Measurements from ENCODE around the gene CNTNAP3B. TPM values are rescaled to one million over a fixed set of nuclear protein-coding genes. Genes with fewer than 3 reads are reported as not detected.
"Not testable (repeated sequence)": the region's sequence is repeated elsewhere in the genome, so short reads cannot be mapped to it uniquely, and the experiment has no call there.

Gene CNTNAP3B
- total and polyA plus RNA-seq, 2 donors (not counting 3 experiments of a cell fraction or from before 2014, with no cell fraction given): 32.4 to 82.9 TPM

- POLR2A ChIA-PET; FAIRE-seq; BruUV-seq (replicated peaks): not testable (repeated sequence)
Measured at GRCh38 chr9:42033541-42033940, 95.7 kb downstream of the CNTNAP3B start.

GRCh38 chr9:42020639-42021038 lies 108.6 kb downstream of the CNTNAP3B start:
- DNase-seq (ENCODE audit: low read depth, low spot score); POLR2A ChIA-PET; dilution Hi-C loops (cut with MboI; ENCODE audit: extremely low pct_ligation_motif_present, low sequenced_read_pairs): not testable (repeated sequence)

More at GRCh38 chr9:42033541-42033940, 95.7 kb downstream of the CNTNAP3B start:
- H4K20me1 ChIP-seq (replicated peaks; ENCODE audit: control insufficient read depth, extremely low read depth, insufficient read depth, low read length); intact Hi-C loops (cut with micrococcal nuclease); H3K4me2 ChIP-seq (ENCODE audit: insufficient read depth, low read length); H3K9ac ChIP-seq (replicated peaks; ENCODE audit: extremely low read depth, insufficient read depth, low read length); DNase-seq (ENCODE audit: low read depth, low spot score); CTCF ChIA-PET; H3K4me1 ChIP-seq (ENCODE audit: control insufficient read depth, extremely low read depth, insufficient read depth, low read length); H3K27ac ChIP-seq (ENCODE audit: insufficient read depth, low read depth, low read length); H3K4me3 ChIP-seq (replicated peaks in 1 of 3; ENCODE audit: insufficient read depth in 1 of 3, low read depth in 1 of 3, low read length in 3 of 3); dilution Hi-C loops (cut with MboI; ENCODE audit: extremely low pct_ligation_motif_present, low sequenced_read_pairs); H2AFZ ChIP-seq (ENCODE audit: low read depth, low read length); H3K36me3 ChIP-seq (ENCODE audit: control insufficient read depth in 2 of 2, extremely low read depth in 1 of 2, insufficient read depth in 2 of 2, low read length in 2 of 2); H3K27me3 ChIP-seq (ENCODE audit: control insufficient read depth in 2 of 2, insufficient read depth in 2 of 2, low read length in 2 of 2); H3K9me1 ChIP-seq (replicated peaks; ENCODE audit: control insufficient read depth, extremely low read depth, insufficient read depth, low read length); H3K79me2 ChIP-seq (ENCODE audit: control insufficient read depth, insufficient read depth, low read length); H3K9me3 ChIP-seq (replicated peaks; ENCODE audit: control insufficient read depth, insufficient read depth, low read length): not testable (repeated sequence)

GRCh38 chr9:42018220-42018922 lies 110.9 kb downstream of the CNTNAP3B start:
- H2AFZ ChIP-seq (ENCODE audit: low read depth, low read length); intact Hi-C loops (cut with micrococcal nuclease); H3K79me2 ChIP-seq (ENCODE audit: control insufficient read depth, insufficient read depth, low read length); H3K9me1 ChIP-seq (replicated peaks; ENCODE audit: control insufficient read depth, extremely low read depth, insufficient read depth, low read length); H3K4me1 ChIP-seq (ENCODE audit: control insufficient read depth, extremely low read depth, insufficient read depth, low read length); H3K4me3 ChIP-seq (replicated peaks in 1 of 3; ENCODE audit: insufficient read depth in 1 of 3, low read depth in 1 of 3, low read length in 3 of 3); H3K36me3 ChIP-seq (ENCODE audit: control insufficient read depth in 2 of 2, extremely low read depth in 1 of 2, insufficient read depth in 2 of 2, low read length in 2 of 2); H3K9me3 ChIP-seq (replicated peaks; ENCODE audit: control insufficient read depth, insufficient read depth, low read length); POLR2A ChIA-PET; H3K27me3 ChIP-seq (ENCODE audit: control insufficient read depth in 2 of 2, insufficient read depth in 2 of 2, low read length in 2 of 2); CTCF ChIA-PET; dilution Hi-C loops (cut with MboI; ENCODE audit: extremely low pct_ligation_motif_present, low sequenced_read_pairs); H3K9ac ChIP-seq (replicated peaks; ENCODE audit: extremely low read depth, insufficient read depth, low read length); H4K20me1 ChIP-seq (replicated peaks; ENCODE audit: control insufficient read depth, extremely low read depth, insufficient read depth, low read length): not testable (repeated sequence)
- FAIRE-seq: peak; percentile 86
- H3K27ac ChIP-seq (ENCODE audit: insufficient read depth, low read depth, low read length): peak overlapping the region; percentile 53
- TSS peak; percentile 96 for BruUV-seq (replicated peaks)
- DNase-seq (ENCODE audit: low read depth, low spot score): peak; percentile 71
- H3K4me2 ChIP-seq (ENCODE audit: insufficient read depth, low read length): peak overlapping the region; percentile 16

More at GRCh38 chr9:42020639-42021038, 108.6 kb downstream of the CNTNAP3B start:
- BruUV-seq (replicated peaks); intact Hi-C loops (cut with micrococcal nuclease); H3K79me2 ChIP-seq (ENCODE audit: control insufficient read depth, insufficient read depth, low read length); H3K9me3 ChIP-seq (replicated peaks; ENCODE audit: control insufficient read depth, insufficient read depth, low read length); H3K4me2 ChIP-seq (ENCODE audit: insufficient read depth, low read length); H3K9ac ChIP-seq (replicated peaks; ENCODE audit: extremely low read depth, insufficient read depth, low read length); H3K4me3 ChIP-seq (replicated peaks in 1 of 3; ENCODE audit: insufficient read depth in 1 of 3, low read depth in 1 of 3, low read length in 3 of 3); H2AFZ ChIP-seq (ENCODE audit: low read depth, low read length); CTCF ChIA-PET; H3K36me3 ChIP-seq (ENCODE audit: control insufficient read depth in 2 of 2, extremely low read depth in 1 of 2, insufficient read depth in 2 of 2, low read length in 2 of 2); H3K4me1 ChIP-seq (ENCODE audit: control insufficient read depth, extremely low read depth, insufficient read depth, low read length); H4K20me1 ChIP-seq (replicated peaks; ENCODE audit: control insufficient read depth, extremely low read depth, insufficient read depth, low read length); H3K27ac ChIP-seq (ENCODE audit: insufficient read depth, low read depth, low read length); FAIRE-seq; H3K27me3 ChIP-seq (ENCODE audit: control insufficient read depth in 2 of 2, insufficient read depth in 2 of 2, low read length in 2 of 2); H3K9me1 ChIP-seq (replicated peaks; ENCODE audit: control insufficient read depth, extremely low read depth, insufficient read depth, low read length): not testable (repeated sequence)

GRCh38 chr9:42014317-42014716 lies 114.9 kb downstream of the CNTNAP3B start:
- H3K36me3 ChIP-seq (ENCODE audit: control insufficient read depth in 2 of 2, extremely low read depth in 1 of 2, insufficient read depth in 2 of 2, low read length in 2 of 2); H4K20me1 ChIP-seq (replicated peaks; ENCODE audit: control insufficient read depth, extremely low read depth, insufficient read depth, low read length); CTCF ChIA-PET; FAIRE-seq; H3K27me3 ChIP-seq (ENCODE audit: control insufficient read depth in 2 of 2, insufficient read depth in 2 of 2, low read length in 2 of 2); H2AFZ ChIP-seq (ENCODE audit: low read depth, low read length); dilution Hi-C loops (cut with MboI; ENCODE audit: extremely low pct_ligation_motif_present, low sequenced_read_pairs); H3K4me1 ChIP-seq (ENCODE audit: control insufficient read depth, extremely low read depth, insufficient read depth, low read length); H3K27ac ChIP-seq (ENCODE audit: insufficient read depth, low read depth, low read length); H3K79me2 ChIP-seq (ENCODE audit: control insufficient read depth, insufficient read depth, low read length); POLR2A ChIA-PET; H3K9me1 ChIP-seq (replicated peaks; ENCODE audit: control insufficient read depth, extremely low read depth, insufficient read depth, low read length); H3K9me3 ChIP-seq (replicated peaks; ENCODE audit: control insufficient read depth, insufficient read depth, low read length); BruUV-seq (replicated peaks); H3K4me3 ChIP-seq (replicated peaks in 1 of 3; ENCODE audit: insufficient read depth in 1 of 3, low read depth in 1 of 3, low read length in 3 of 3); intact Hi-C loops (cut with micrococcal nuclease); DNase-seq (ENCODE audit: low read depth, low spot score); H3K9ac ChIP-seq (replicated peaks; ENCODE audit: extremely low read depth, insufficient read depth, low read length); H3K4me2 ChIP-seq (ENCODE audit: insufficient read depth, low read length): not testable (repeated sequence)
